Fibroblast of pulmonary artery (primary cell): ENCODE measurements around the gene STX3.
"Not testable (repeated sequence)": the region's sequence is repeated elsewhere in the genome, so short reads cannot be mapped to it uniquely, and the experiment has no call there.

Experiments used
- DNase-seq: peaks from one replicate; pipeline ENCODE4 v3.0.0-alpha.2; 2010; ENCODE audit warnings: low read depth
- H3K4me3 ChIP-seq: replicated peaks from 2 replicates; pipeline ENCODE4 v1.5.1; 2011; ENCODE audit warnings: low read depth, mild to moderate bottlenecking, control low read depth, low read length, moderate library complexity
- CTCF ChIP-seq: IDR thresholded peaks from 2 replicates; pipeline ENCODE4 v1.5.1; 2011; ENCODE audit warnings: mild to moderate bottlenecking, control low read depth, low read length, inconsistent platforms; ENCODE audit errors: missing control alignments

STX3 gene

GRCh38 chr11:59847626-59848025 is 92.5 kb downstream of the STX3 start:
- no peak overlapping the region for H3K4me3 ChIP-seq
- no peak for TF ChIP-seq CTCF
- DNase-seq, result no peak

GRCh38 chr11:59848439-59848838 is 93.3 kb downstream of the STX3 start:
- not testable (repeated sequence) for DNase-seq, H3K4me3 ChIP-seq

- no peak overlapping the region for H3K4me3 ChIP-seq
- TF ChIP-seq CTCF, result no peak
- DNase-seq, result no peak
Measured at GRCh38 chr11:59849129-59849528, 94.0 kb downstream of the STX3 start.

- DNase-seq, H3K4me3 ChIP-seq: not testable (repeated sequence)
Measured at GRCh38 chr11:59849551-59849950, 94.4 kb downstream of the STX3 start.

- DNase-seq, H3K4me3 ChIP-seq: not testable (repeated sequence)
Measured at GRCh38 chr11:59851416-59851815, 96.2 kb downstream of the STX3 start.

GRCh38 chr11:59854871-59855270 is 99.7 kb downstream of the STX3 start:
- no peak for TF ChIP-seq CTCF
- no peak for DNase-seq
- H3K4me3 ChIP-seq, result no peak overlapping the region
